GM19035 (cell line): ENCODE data around the gene RND3.

Source experiments
- ATAC-seq: cut with Tn5 transposase; IDR thresholded peaks from one replicate; pipeline ENCODE4 v1.9.1; 2021; ENCODE audit not compliant: unreplicated experiment

Gene RND3

GRCh38 chr2:150494234-150494945 is 6.9 kb upstream of the RND3 start:
- no peak for ATAC-seq

- no peak for ATAC-seq
These were observed 4.5 kb upstream of the RND3 start for GRCh38 chr2:150491943-150492342.

GRCh38 chr2:150491430-150491829 is 4.0 kb upstream of the RND3 start:
- no peak for ATAC-seq

- no peak for ATAC-seq
These were observed 3.0 kb upstream of the RND3 start for GRCh38 chr2:150490466-150490865.

- no peak for ATAC-seq
These were observed 655 bp downstream of the RND3 start for GRCh38 chr2:150486539-150487484.

- ATAC-seq = no peak
These were observed 1.5 kb downstream of the RND3 start for GRCh38 chr2:150485871-150486538.

- no peak for ATAC-seq
These were observed 2.2 kb downstream of the RND3 start for GRCh38 chr2:150485114-150485870.

- no peak for ATAC-seq
These were observed 2.9 kb downstream of the RND3 start for GRCh38 chr2:150484461-150485021.

GRCh38 chr2:150484006-150484405 is 3.5 kb downstream of the RND3 start:
- ATAC-seq = no peak

GRCh38 chr2:150483532-150483931 is 3.9 kb downstream of the RND3 start:
- no peak for ATAC-seq

- no peak for ATAC-seq
These were observed 4.6 kb downstream of the RND3 start for GRCh38 chr2:150482667-150483400.

GRCh38 chr2:150482111-150482510 is 5.4 kb downstream of the RND3 start:
- no peak for ATAC-seq

GRCh38 chr2:150480971-150481830 is 6.3 kb downstream of the RND3 start:
- no peak for ATAC-seq

- ATAC-seq = no peak
These were observed 7.2 kb downstream of the RND3 start for GRCh38 chr2:150480241-150480640.

- ATAC-seq = no peak
These were observed 8.2 kb downstream of the RND3 start for GRCh38 chr2:150479075-150479915.

- no peak for ATAC-seq
These were observed 9.1 kb downstream of the RND3 start for GRCh38 chr2:150478200-150478974.

- ATAC-seq = no peak
These were observed 10.1 kb downstream of the RND3 start for GRCh38 chr2:150477347-150477746.
